ENCODE measurements around the gene CAMKK2. TPM values are rescaled to one million over a fixed set of nuclear protein-coding genes. Genes with fewer than 3 reads are reported as not detected.
A peak's percentile ranks its signal among the peaks of the same experiment; 100 is the strongest.

Gene CAMKK2
- total RNA-seq, 1 donor from 2014 or later, result 12.5 TPM

DNA sequence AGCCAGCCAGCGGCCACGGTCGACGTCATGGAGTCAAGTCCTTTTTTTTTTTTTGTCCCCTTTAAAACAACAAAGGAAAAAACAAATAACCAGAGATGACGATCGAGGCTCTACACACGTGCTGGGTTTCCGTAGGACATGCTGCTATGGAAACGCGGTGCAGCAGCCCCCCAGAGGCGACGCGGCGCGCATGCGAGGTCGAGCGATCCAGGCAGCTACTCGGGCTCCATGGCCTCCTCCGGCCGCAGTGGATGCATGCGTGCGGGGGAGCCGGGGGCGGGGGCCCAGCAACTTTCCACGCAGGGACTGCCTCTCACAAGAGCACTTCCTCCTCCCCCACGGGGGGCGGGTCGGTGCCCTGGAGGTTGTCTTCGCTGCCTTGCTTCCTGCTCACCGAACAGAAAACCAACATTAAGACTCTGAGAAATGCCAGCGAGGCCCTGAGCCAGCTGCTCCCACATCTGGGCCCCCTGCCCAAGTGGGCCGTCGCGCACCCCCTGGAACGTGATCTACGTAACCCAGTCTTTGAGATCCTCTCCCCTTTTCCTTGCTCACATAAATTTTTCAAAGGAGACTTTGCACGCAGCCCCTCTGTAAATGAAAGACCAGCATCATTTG lies 55.9 kb downstream of the CAMKK2 start:
- H3K9me3 ChIP-seq (ENCODE audit: control insufficient read depth in 3 of 3, low read length in 3 of 3), result no peaks in the 10 kb centered on the region
- H3K36me3 ChIP-seq (ENCODE audit: control insufficient read depth in 3 of 3, insufficient read depth in 3 of 3, low read length in 3 of 3), result peaks cover 18 to 31% (median 29%) of the 10 kb centered on the region in 3 donors
- H3K27me3 ChIP-seq (ENCODE audit: control insufficient read depth in 3 of 3, insufficient read depth in 3 of 3, low read length in 3 of 3), result no peaks in the 10 kb centered on the region
- H3K9ac ChIP-seq (ENCODE audit: low read depth in 1 of 3, low read length in 3 of 3), result peak overlapping the region in 1 of 3 donors; percentile 54
- peak overlapping the region in 1 of 3 donors; percentile 29 for H3K4me3 ChIP-seq (ENCODE audit: low read length in 3 of 3)
- H3K4me1 ChIP-seq (ENCODE audit: control insufficient read depth in 3 of 3, insufficient read depth in 3 of 3, low read length in 3 of 3), result peaks cover 3 to 12% (median 4%) of the 10 kb centered on the region in 3 donors
- no peak overlapping the region for H3K27ac ChIP-seq (ENCODE audit: low read depth, low read length)

DNA sequence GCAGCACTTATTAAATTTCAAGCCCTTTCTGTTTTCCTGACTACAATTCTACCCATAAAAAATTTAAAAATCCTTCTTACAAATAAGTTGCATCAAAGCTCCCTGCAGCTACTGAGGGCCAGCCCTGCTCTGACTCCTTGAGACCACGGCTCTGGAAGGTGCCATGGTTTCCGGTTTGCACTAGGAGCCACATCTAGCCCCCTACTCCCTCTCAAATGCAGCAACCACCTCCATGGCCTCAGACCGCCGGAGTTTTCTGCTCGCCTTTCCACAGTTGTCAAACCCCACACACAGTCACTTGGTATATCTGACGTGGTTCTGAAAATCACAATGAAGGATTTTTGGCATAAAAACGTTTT lies 56.5 kb downstream of the CAMKK2 start:
- Histone ChIP-seq H3K27me3 (ENCODE audit: control insufficient read depth in 3 of 3, insufficient read depth in 3 of 3, low read length in 3 of 3) (no peaks in the 10 kb centered on the region), H3K36me3 (ENCODE audit: control insufficient read depth in 3 of 3, insufficient read depth in 3 of 3, low read length in 3 of 3) (peaks cover 16 to 27% (median 27%) of the 10 kb centered on the region in 3 donors), H3K9ac (ENCODE audit: low read depth in 1 of 3, low read length in 3 of 3) (no peak overlapping the region), H3K9me3 (ENCODE audit: control insufficient read depth in 3 of 3, low read length in 3 of 3) (no peaks in the 10 kb centered on the region), H3K4me3 (ENCODE audit: low read length in 3 of 3) (no peak overlapping the region), H3K27ac (ENCODE audit: low read depth, low read length) (no peak overlapping the region), H3K4me1 (ENCODE audit: control insufficient read depth in 3 of 3, insufficient read depth in 3 of 3, low read length in 3 of 3) (peaks cover 3 to 12% (median 4%) of the 10 kb centered on the region in 3 donors)

DNA sequence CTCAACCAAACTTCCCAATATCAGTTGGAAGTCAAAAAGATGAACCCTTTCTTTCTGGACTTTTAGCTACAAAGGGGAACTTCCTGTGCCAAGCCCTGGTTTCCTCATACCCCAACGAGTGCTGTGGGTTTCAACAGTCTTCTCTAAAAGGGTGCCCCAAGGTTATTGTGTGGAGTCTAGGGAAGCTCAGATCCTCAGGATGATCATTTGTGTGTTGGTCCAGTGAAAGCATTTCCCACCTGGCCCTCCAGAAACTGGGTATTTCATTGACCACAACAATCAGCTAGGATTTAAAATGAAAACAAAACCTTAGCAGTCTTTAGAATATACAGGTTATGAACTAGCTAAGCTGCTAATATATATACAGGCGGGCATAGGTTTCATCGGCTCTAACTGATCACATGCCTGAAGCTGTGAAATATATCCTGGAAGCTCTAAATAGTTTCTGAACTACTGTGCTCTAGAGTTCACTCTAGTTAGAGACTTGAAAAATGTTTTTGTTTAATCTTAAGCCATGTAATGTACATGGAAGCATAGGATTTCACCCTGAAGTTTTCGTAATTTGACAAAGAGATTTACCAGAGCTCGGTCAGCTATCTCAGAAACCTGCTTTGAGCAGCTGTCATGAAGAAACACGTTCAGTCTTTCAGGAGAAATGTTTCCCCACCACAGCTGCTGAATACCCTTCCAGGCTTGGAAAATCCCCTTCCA lies 57.0 kb downstream of the CAMKK2 start:
- Histone ChIP-seq H3K27me3 (ENCODE audit: control insufficient read depth in 3 of 3, insufficient read depth in 3 of 3, low read length in 3 of 3) (no peaks in the 10 kb centered on the region), H3K4me1 (ENCODE audit: control insufficient read depth in 3 of 3, insufficient read depth in 3 of 3, low read length in 3 of 3) (peaks cover 3 to 12% (median 4%) of the 10 kb centered on the region in 3 donors), H3K9me3 (ENCODE audit: control insufficient read depth in 3 of 3, low read length in 3 of 3) (no peaks in the 10 kb centered on the region), H3K36me3 (ENCODE audit: control insufficient read depth in 3 of 3, insufficient read depth in 3 of 3, low read length in 3 of 3) (peaks cover 11 to 21% (median 21%) of the 10 kb centered on the region in 3 donors), H3K27ac (ENCODE audit: low read depth, low read length) (no peak overlapping the region), H3K9ac (ENCODE audit: low read depth in 1 of 3, low read length in 3 of 3) (no peak overlapping the region), H3K4me3 (ENCODE audit: low read length in 3 of 3) (no peak overlapping the region)

DNA sequence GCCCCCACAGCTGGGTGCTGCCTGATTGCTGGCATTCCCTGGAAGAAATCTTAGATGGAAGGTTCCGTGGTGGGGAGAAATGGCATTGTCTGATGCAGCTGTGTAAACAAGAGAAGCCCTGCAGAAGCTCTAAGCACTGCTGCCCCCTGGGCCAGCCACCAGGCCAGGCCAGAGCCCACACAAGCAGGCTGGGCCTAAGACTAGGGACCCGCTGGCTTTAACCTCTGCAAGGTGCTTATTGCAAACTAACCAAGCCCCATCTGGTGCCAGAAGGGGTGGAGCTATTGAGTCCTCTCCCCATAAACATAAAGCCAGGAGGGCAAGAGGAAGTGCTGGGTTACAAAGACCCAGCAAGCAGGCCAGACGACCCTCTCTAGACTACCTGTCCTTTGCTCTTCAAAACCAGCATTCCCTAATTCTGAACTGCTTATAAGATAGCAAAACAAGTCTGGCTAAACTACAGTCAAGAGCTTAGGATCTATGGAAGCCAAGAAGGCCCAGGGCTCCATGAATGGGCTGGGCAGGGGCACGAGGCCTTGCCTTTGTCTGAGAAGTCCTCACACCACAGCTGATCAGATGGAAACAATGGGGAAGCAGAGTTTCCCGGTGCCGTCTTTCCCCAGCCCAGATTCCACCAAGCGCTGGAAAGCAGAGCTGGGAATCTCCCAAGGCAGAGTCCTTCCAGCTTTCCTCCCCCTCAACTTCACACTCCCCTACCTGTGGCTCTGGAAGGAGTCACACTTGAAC lies 57.7 kb downstream of the CAMKK2 start:
- Histone ChIP-seq H3K27ac (ENCODE audit: low read depth, low read length) (no peak overlapping the region), H3K4me1 (ENCODE audit: control insufficient read depth in 3 of 3, insufficient read depth in 3 of 3, low read length in 3 of 3) (peaks cover 3 to 12% (median 4%) of the 10 kb centered on the region in 3 donors), H3K27me3 (ENCODE audit: control insufficient read depth in 3 of 3, insufficient read depth in 3 of 3, low read length in 3 of 3) (no peaks in the 10 kb centered on the region), H3K36me3 (ENCODE audit: control insufficient read depth in 3 of 3, insufficient read depth in 3 of 3, low read length in 3 of 3) (peaks cover 7 to 17% (median 16%) of the 10 kb centered on the region in 3 donors), H3K4me3 (ENCODE audit: low read length in 3 of 3) (no peak overlapping the region), H3K9ac (ENCODE audit: low read depth in 1 of 3, low read length in 3 of 3) (no peak overlapping the region), H3K9me3 (ENCODE audit: control insufficient read depth in 3 of 3, low read length in 3 of 3) (no peaks in the 10 kb centered on the region)

DNA sequence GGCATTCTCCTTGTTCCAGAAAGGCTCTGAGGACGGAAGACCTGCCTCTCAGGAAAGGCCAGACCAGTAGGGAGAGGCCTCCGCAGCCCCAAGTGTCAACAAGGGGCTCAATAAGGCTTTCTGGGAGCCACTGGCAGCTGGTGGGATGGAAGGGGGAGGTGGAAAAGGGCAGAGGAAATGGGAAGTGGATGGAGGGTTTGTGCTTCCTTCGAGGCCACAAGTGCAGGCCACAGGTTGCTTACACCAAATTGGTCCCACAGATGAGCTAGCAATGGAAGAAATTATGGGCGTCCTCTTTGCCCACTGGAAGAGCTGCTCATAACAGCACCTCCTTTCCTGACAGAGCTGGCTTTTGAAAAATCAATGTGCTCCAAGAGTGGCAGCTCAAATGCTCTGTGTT lies 58.4 kb downstream of the CAMKK2 start:
- Histone ChIP-seq H3K27me3 (ENCODE audit: control insufficient read depth in 3 of 3, insufficient read depth in 3 of 3, low read length in 3 of 3) (no peaks in the 10 kb centered on the region), H3K27ac (ENCODE audit: low read depth, low read length) (no peak overlapping the region), H3K4me1 (ENCODE audit: control insufficient read depth in 3 of 3, insufficient read depth in 3 of 3, low read length in 3 of 3) (peaks cover 3 to 12% (median 4%) of the 10 kb centered on the region in 3 donors), H3K36me3 (ENCODE audit: control insufficient read depth in 3 of 3, insufficient read depth in 3 of 3, low read length in 3 of 3) (peaks cover 7 to 11% (median 11%) of the 10 kb centered on the region in 3 donors), H3K9ac (ENCODE audit: low read depth in 1 of 3, low read length in 3 of 3) (no peak overlapping the region), H3K4me3 (ENCODE audit: low read length in 3 of 3) (no peak overlapping the region), H3K9me3 (ENCODE audit: control insufficient read depth in 3 of 3, low read length in 3 of 3) (no peaks in the 10 kb centered on the region)

DNA sequence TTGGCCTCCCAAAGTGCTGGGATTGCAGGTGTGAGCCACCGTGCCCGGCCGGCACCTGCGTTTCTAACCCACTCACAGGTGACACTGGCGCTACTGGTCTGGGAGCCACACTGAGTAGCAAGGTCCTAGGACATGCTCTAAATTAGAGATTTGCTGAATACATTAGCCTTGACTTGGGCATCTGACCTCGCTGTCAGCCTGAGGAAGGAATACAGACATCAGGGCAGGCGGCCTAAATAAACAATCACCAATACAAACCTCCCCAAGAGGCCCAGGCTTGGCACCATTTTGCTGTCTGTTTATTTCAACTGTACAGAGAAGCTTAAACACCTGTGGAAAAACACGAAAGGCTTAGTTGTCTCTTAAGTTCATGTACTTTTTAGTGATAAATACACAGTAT lies 59.1 kb downstream of the CAMKK2 start:
- H3K27me3 ChIP-seq (ENCODE audit: control insufficient read depth in 3 of 3, insufficient read depth in 3 of 3, low read length in 3 of 3), result no peaks in the 10 kb centered on the region
- no peaks in the 10 kb centered on the region for H3K9me3 ChIP-seq (ENCODE audit: control insufficient read depth in 3 of 3, low read length in 3 of 3)
- no peak overlapping the region for H3K4me3 ChIP-seq (ENCODE audit: low read length in 3 of 3)
- no peak overlapping the region for H3K27ac ChIP-seq (ENCODE audit: low read depth, low read length)
- H3K4me1 ChIP-seq (ENCODE audit: control insufficient read depth in 3 of 3, insufficient read depth in 3 of 3, low read length in 3 of 3), result peaks cover 3 to 12% (median 4%) of the 10 kb centered on the region in 3 donors
- H3K9ac ChIP-seq (ENCODE audit: low read depth in 1 of 3, low read length in 3 of 3), result no peak overlapping the region
- peaks cover 8 to 11% (median 11%) of the 10 kb centered on the region in 3 donors for H3K36me3 ChIP-seq (ENCODE audit: control insufficient read depth in 3 of 3, insufficient read depth in 3 of 3, low read length in 3 of 3)

DNA sequence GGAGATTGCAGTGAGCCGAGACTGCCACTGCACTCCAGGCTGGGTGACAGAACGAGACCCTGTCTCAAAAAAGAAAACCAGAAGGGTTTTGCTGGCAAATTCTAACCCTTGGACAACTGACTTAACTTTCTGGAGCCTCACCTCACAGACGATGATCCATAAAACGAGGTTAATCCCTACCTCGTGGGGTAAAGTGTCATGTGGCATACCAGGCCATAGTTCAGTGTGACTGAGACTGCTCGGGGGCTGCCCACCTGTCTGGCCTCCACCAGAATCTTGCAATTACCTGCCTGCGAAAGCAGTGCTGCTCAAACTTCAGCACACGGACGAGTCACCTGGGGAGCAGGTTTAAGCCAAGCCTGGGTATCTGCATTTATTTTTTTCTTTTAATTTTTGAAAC lies 59.7 kb downstream of the CAMKK2 start:
- Histone ChIP-seq H3K9me3 (ENCODE audit: control insufficient read depth in 3 of 3, low read length in 3 of 3) (no peaks in the 10 kb centered on the region), H3K27ac (ENCODE audit: low read depth, low read length) (no peak overlapping the region), H3K4me1 (ENCODE audit: control insufficient read depth in 3 of 3, insufficient read depth in 3 of 3, low read length in 3 of 3) (peaks cover 3 to 12% (median 4%) of the 10 kb centered on the region in 3 donors), H3K36me3 (ENCODE audit: control insufficient read depth in 3 of 3, insufficient read depth in 3 of 3, low read length in 3 of 3) (peaks cover 8 to 11% (median 9%) of the 10 kb centered on the region in 3 donors), H3K9ac (ENCODE audit: low read depth in 1 of 3, low read length in 3 of 3) (no peak overlapping the region), H3K4me3 (ENCODE audit: low read length in 3 of 3) (no peak overlapping the region), H3K27me3 (ENCODE audit: control insufficient read depth in 3 of 3, insufficient read depth in 3 of 3, low read length in 3 of 3) (no peaks in the 10 kb centered on the region)

DNA sequence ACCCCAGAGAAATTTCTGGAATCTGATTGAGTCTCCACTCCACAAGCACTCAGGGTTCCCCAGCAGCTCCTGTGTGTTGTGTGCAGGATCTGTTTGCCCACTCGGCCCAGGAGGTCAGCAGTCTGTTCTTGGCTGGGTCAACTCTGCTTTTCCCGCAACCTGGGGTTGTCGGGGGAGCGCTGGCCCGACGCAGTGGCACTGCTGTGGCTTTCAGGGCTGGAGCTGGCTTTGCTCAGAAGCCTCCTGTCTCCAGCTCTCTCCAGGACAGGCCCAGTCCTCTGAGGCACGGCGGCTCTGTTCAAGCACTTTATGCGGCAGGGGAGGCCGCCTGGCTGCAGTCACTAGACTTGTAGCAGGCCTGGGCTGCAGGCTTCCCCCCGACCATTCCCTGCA lies 62.9 kb downstream of the CAMKK2 start:
- Histone ChIP-seq H3K27ac (ENCODE audit: low read depth, low read length) (no peak overlapping the region), H3K9ac (ENCODE audit: low read depth in 1 of 3, low read length in 3 of 3) (no peak overlapping the region), H3K27me3 (ENCODE audit: control insufficient read depth in 3 of 3, insufficient read depth in 3 of 3, low read length in 3 of 3) (no peaks in the 10 kb centered on the region), H3K4me3 (ENCODE audit: low read length in 3 of 3) (no peak overlapping the region), H3K9me3 (ENCODE audit: control insufficient read depth in 3 of 3, low read length in 3 of 3) (no peaks in the 10 kb centered on the region), H3K36me3 (ENCODE audit: control insufficient read depth in 3 of 3, insufficient read depth in 3 of 3, low read length in 3 of 3) (peaks cover 10 to 11% (median 11%) of the 10 kb centered on the region in 3 donors), H3K4me1 (ENCODE audit: control insufficient read depth in 3 of 3, insufficient read depth in 3 of 3, low read length in 3 of 3) (peaks cover 0 to under 1% (median 0%) of the 10 kb centered on the region in 3 donors)

DNA sequence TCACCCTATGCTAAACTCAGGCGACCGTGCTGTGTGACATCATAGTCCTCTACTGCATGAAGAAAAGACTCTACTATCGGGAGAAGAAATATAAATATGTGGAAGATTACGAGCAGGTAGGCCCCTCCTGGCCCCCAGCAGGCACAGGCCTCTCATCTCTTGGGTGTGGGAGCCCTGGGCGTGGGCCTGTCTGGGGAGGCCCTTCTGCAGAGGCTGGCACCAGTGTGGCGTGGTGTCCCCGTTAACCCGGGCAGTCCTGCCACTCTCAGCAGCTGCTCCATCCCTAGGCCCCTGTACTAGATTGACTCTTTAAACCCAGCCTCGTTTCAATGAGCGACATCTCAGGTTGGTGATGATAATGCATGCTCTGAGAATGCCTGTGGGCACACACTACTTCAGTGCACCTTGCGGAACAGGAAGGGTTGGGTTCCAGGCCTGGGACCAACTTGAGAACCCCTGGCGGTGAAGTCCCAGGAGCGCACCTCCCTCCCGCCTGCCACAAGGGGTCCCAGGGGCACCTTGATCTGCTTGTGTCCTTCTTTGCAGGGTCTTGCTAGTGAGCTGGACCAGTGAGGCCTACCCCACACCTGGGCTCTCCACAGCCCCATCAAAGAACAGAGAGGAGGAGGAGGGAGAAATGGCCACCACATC lies 63.4 kb downstream of the CAMKK2 start:
- Histone ChIP-seq H3K9ac (ENCODE audit: low read depth in 1 of 3, low read length in 3 of 3) (no peak overlapping the region), H3K4me1 (ENCODE audit: control insufficient read depth in 3 of 3, insufficient read depth in 3 of 3, low read length in 3 of 3) (no peaks in the 10 kb centered on the region), H3K27me3 (ENCODE audit: control insufficient read depth in 3 of 3, insufficient read depth in 3 of 3, low read length in 3 of 3) (no peaks in the 10 kb centered on the region), H3K4me3 (ENCODE audit: low read length in 3 of 3) (no peak overlapping the region), H3K36me3 (ENCODE audit: control insufficient read depth in 3 of 3, insufficient read depth in 3 of 3, low read length in 3 of 3) (peaks cover 9 to 11% (median 10%) of the 10 kb centered on the region in 3 donors), H3K9me3 (ENCODE audit: control insufficient read depth in 3 of 3, low read length in 3 of 3) (no peaks in the 10 kb centered on the region), H3K27ac (ENCODE audit: low read depth, low read length) (no peak overlapping the region)

Data from skeletal muscle tissue (tissue), 4 donors.